Cardiac muscle cell (in vitro differentiated cells and primary cell): Measurements from ENCODE around the gene F2RL2. TPM values are rescaled to one million over a fixed set of nuclear protein-coding genes. Genes with fewer than 3 reads are reported as not detected.
A peak's percentile ranks its signal among the peaks of the same experiment; 100 is the strongest.
"Not testable (repeated sequence)": the region's sequence is repeated elsewhere in the genome, so short reads cannot be mapped to it uniquely, and the experiment has no call there.

ENCODE experiments used
- DNase-seq, 2 donors: peaks; one replicate each; pipeline versions ENCODE4 v3.0.0 to v3.0.0-alpha.2; 2010 to 2017; ENCODE audit warnings: low read depth in 1 of 2, low spot score in 1 of 2
- H3K27ac ChIP-seq: fragments of 200-600 bp; sonication (generic); 2 replicates; pipeline ENCODE4 v1.5.1; 2016
- H3K27me3 ChIP-seq: fragments of 200-600 bp; sonication (generic); 2 replicates; pipeline ENCODE4 v1.6.0; 2016; ENCODE audit warnings: control low read depth
- H3K36me3 ChIP-seq: fragments of 200-600 bp; sonication (generic); 2 replicates; pipeline ENCODE4 v1.5.1; 2016; ENCODE audit warnings: control low read depth
- H3K4me1 ChIP-seq: fragments of 200-600 bp; sonication (generic); 2 replicates; pipeline ENCODE4 v1.8.1; 2017; ENCODE audit warnings: low read depth, mild to moderate bottlenecking, mixed run types
- H3K4me3 ChIP-seq: fragments of 200-600 bp; sonication (generic); 2 replicates; pipeline ENCODE4 v1.5.1; 2016; ENCODE audit warnings: mild to moderate bottlenecking
- H3K9me3 ChIP-seq: fragments of 200-600 bp; sonication (generic); 2 replicates; pipeline ENCODE4 v1.5.1; 2017; ENCODE audit warnings: low read depth, mild to moderate bottlenecking, control low read depth
- polyA plus RNA-seq: library from polyadenylated mRNA; unstranded; fragments of >200 nt; fragmentation: Nextera tagmentation; extraction: Ambion mirVana; gene quantifications from 2 replicates; pipeline ENCODE4 v1.2.1, GENCODE V29; 2016
- total RNA-seq: library from RNA; depleted of rRNA; stranded (reverse); fragments of >200 nt; gene quantifications from 2 replicates; pipeline ENCODE4 v1.2.3, GENCODE V29; 2016
- TF ChIP-seq, protein P1 (sequence below): IDR thresholded peaks from 2 replicates; pipeline ENCODE4 v1.5.1; 2012; ENCODE audit warnings: low read depth, mild to moderate bottlenecking, low read length

F2RL2 gene
- total and polyA plus RNA-seq, 2 experiments from 2014 or later: 0.32 to 0.98 TPM

GRCh38 chr5:76606701-76607100 is 16.5 kb downstream of the F2RL2 start:
- Histone ChIP-seq H3K4me1 (peaks cover 4% of the 10 kb centered on the region), H3K36me3 (no peaks in the 10 kb centered on the region), H3K27me3 (no peaks in the 10 kb centered on the region), H3K9me3 (no peaks in the 10 kb centered on the region), H3K4me3 (no peak overlapping the region), H3K27ac (no peak overlapping the region)
- no peak for DNase-seq
- TF ChIP-seq, protein P1, sequence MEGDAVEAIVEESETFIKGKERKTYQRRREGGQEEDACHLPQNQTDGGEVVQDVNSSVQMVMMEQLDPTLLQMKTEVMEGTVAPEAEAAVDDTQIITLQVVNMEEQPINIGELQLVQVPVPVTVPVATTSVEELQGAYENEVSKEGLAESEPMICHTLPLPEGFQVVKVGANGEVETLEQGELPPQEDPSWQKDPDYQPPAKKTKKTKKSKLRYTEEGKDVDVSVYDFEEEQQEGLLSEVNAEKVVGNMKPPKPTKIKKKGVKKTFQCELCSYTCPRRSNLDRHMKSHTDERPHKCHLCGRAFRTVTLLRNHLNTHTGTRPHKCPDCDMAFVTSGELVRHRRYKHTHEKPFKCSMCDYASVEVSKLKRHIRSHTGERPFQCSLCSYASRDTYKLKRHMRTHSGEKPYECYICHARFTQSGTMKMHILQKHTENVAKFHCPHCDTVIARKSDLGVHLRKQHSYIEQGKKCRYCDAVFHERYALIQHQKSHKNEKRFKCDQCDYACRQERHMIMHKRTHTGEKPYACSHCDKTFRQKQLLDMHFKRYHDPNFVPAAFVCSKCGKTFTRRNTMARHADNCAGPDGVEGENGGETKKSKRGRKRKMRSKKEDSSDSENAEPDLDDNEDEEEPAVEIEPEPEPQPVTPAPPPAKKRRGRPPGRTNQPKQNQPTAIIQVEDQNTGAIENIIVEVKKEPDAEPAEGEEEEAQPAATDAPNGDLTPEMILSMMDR: no peak

- Histone ChIP-seq H3K27me3 (no peaks in the 10 kb centered on the region), H3K36me3 (no peaks in the 10 kb centered on the region), H3K4me1 (peaks cover 4% of the 10 kb centered on the region), H3K4me3 (no peak overlapping the region), H3K27ac (no peak overlapping the region), H3K9me3 (no peaks in the 10 kb centered on the region)
- TF ChIP-seq, protein P1: no peak
- DNase-seq: peak in 1 of 2 donors; percentile 51
Observed at GRCh38 chr5:76604838-76605237, 18.4 kb downstream of the F2RL2 start.

DNA sequence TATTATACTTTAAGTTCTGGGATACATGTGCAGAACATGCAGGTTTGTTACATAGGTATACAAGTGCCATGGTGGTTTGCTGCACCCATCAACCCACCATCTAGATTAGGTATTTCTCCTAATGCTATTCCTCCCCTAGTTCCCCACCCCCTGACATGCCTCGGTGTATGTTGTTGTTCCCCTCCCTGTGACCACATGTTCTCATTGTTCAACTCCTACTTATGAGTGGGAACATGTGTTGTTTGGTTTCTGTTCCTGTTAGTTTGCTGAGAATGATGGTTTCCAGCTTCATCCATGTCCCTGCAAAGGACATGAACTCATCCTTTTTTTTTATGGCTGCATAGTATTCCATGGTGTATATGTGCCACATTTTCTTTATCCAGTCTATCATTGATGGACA is 19.2 kb downstream of the F2RL2 start:
- H3K4me3 ChIP-seq: not testable (repeated sequence)

DNA sequence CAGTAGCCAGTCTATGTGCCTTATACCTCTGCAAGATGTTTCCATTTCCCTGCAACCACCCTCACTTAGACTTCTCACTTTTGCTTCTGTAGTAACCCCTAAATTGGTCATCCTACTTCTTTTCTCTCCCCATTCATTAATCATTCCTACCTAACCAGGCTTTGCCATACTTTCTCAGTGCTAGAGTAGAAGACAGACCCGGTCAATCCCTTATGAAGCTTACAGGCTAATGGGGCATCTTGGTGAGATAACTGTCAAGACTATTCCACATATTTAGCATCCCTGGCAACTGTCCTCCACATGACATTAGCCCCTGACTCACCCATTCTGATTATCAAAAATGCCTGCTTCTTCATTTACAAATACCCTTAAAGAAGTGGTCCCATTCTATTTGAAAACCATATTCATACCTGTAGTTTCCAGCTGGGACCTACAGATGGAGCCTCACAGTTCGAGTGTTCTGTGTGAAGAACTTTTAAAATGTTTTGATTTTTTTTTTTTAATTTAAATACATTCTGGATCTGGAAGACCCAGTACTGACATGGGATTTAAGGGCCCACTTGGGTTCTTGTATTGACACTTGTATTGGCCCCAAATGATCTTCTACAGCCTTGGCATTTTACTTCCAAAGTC is 21.0 kb downstream of the F2RL2 start:
- no peaks in the 10 kb centered on the region for H3K27me3 ChIP-seq
- no peaks in the 10 kb centered on the region for H3K4me1 ChIP-seq
- no peaks in the 10 kb centered on the region for H3K9me3 ChIP-seq
- no peaks in the 10 kb centered on the region for H3K36me3 ChIP-seq
- no peak overlapping the region for H3K27ac ChIP-seq
- DNase-seq: peak in 1 of 2 donors; percentile 53
- TF ChIP-seq, protein P1: peak; percentile 47
- H3K4me3 ChIP-seq: no peak overlapping the region

More for the DNA sequence above, 19.2 kb downstream of the F2RL2 start:
- H3K4me1 ChIP-seq, DNase-seq, H3K9me3 ChIP-seq, H3K36me3 ChIP-seq, H3K27me3 ChIP-seq, H3K27ac ChIP-seq: not testable (repeated sequence)

- peak; percentile 79 to 89 for DNase-seq
- Histone ChIP-seq H3K36me3 (no peaks in the 10 kb centered on the region), H3K9me3 (no peaks in the 10 kb centered on the region), H3K27me3 (no peaks in the 10 kb centered on the region), H3K27ac (no peak overlapping the region), H3K4me1 (no peaks in the 10 kb centered on the region), H3K4me3 (no peak overlapping the region)
- TF ChIP-seq, protein P1: peak; percentile 64
Observed at GRCh38 chr5:76601470-76601869, 21.7 kb downstream of the F2RL2 start.

- Histone ChIP-seq H3K9me3 (no peaks in the 10 kb centered on the region), H3K27me3 (no peaks in the 10 kb centered on the region), H3K4me3 (no peak overlapping the region), H3K36me3 (no peaks in the 10 kb centered on the region), H3K4me1 (no peaks in the 10 kb centered on the region), H3K27ac (no peak overlapping the region)
- TF ChIP-seq, protein P1: no peak
- no peak for DNase-seq
Observed at GRCh38 chr5:76600716-76601115, 22.5 kb downstream of the F2RL2 start.
